NCI-H446 treated with DMSO at 0.1 percent for 48 hours (cell line): ENCODE measurements around the gene TMEM131.

Source experiments
- DNase-seq: peaks from one replicate; lab custom pipeline; 2025; lab: John Stamatoyannopoulos, UW

TMEM131 gene

GRCh38 chr2:97707362-97708047, 288.2 kb downstream of the TMEM131 start:
- no peak for DNase-seq

GRCh38 chr2:97706708-97707345, 288.9 kb downstream of the TMEM131 start:
- DNase-seq, result no peak
